Measurements from ENCODE around the gene GLUD1.
"Not testable (repeated sequence)": the region's sequence is repeated elsewhere in the genome, so short reads cannot be mapped to it uniquely, and the experiment has no call there.

Gene GLUD1

GRCh38 chr10:87094373-87095235 lies at the start of gene GLUD1, which contains the start of gene SHLD2:
Gene GLUD1, minus strand, starts transcription at chr10:87094843. Its CDS starts 74 bp downstream, at chr10:87094769.
Gene SHLD2, plus strand, starts transcription at chr10:87095206. Its CDS starts 56,149 bp downstream, at chr10:87151355.
- peak; percentile 93 for DNase-seq (ENCODE audit: low spot score)

DNA sequence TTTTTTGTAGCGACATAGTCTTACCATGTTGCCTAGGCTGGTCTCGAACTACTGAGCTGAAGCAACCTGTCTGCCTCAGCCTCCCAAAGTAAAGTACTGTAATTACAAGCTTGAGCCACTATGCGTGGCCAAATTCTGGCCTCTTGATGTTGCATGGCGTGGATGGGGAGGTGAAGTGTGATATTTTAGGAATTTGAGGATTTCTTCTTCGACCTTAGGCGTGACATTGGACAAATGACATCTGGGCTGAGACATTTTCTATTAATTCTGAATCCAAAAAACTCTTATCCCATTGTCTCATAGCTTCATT lies 48.4 kb upstream of the GLUD1 start:
- not testable (repeated sequence) for DNase-seq (ENCODE audit: low spot score)

DNA sequence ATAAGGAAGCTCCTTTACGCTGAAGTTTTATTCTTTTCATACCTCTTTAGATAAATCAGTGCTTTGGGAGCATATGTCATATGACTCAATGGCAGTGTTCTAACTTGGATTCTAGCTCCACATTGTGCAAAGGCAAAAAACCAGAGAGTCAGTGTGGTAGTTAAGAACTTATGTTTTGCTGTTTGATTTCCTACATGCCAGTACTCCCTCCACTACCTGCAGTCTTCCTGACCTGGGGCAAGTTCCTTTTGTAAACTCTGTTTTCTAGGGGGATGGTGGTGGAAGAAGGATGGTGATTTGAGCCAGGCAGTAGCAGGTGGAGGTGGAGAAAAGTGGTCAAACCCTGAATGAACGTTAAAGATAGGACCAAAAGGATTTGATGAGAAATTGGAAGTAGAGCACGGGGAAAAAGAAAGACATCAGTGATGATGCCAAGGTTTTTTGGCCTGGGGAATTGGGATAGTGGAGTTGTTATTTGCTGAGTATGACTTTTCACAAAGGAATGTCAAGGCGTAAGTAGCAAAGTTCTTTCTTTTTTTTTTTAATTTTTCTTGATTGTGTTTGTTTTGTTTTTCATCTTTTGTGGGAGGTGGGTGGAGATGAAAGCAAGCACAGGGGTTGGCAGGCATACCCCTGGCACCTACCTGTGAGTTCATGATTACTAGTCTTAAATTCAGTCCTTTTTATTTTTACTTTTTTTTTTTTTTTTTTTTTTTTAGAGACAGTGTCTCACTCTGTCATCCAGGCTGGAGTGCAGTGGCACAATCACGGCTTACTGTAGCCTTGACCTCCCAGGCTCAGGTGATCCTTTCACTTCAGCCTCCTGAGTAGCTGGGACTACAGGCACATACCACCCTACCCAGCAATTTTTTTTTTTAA lies 47.8 kb upstream of the GLUD1 start:
- not testable (repeated sequence) for DNase-seq (ENCODE audit: low spot score)

- DNase-seq (ENCODE audit: low spot score): not testable (repeated sequence)
These were observed 42.8 kb upstream of the GLUD1 start for GRCh38 chr10:87137478-87137877.

GRCh38 chr10:87134440-87134839 lies 39.8 kb upstream of the GLUD1 start:
- not testable (repeated sequence) for DNase-seq (ENCODE audit: low spot score)

DNA sequence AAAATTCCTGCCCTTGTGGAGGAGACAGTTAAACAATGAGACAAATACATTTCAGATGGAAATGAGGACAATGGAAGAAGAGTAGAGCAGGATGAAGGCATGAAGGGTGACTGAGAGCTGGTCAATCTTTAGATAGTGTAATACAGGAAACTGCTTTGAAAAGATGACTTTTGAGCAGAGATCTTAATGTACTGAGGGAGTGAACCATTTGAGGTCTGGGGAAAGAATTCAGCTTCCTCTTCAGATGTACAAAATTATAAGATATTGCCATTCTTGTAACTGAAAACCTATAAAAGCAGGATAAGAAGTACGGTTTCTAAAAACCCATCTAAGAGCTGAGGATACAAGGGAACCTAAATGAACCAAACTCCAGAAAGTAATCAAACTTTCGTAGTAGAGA lies 39.3 kb upstream of the GLUD1 start:
- not testable (repeated sequence) for DNase-seq (ENCODE audit: low spot score)

GRCh38 chr10:87132176-87132575 lies 37.5 kb upstream of the GLUD1 start:
- DNase-seq (ENCODE audit: low spot score): not testable (repeated sequence)

DNA sequence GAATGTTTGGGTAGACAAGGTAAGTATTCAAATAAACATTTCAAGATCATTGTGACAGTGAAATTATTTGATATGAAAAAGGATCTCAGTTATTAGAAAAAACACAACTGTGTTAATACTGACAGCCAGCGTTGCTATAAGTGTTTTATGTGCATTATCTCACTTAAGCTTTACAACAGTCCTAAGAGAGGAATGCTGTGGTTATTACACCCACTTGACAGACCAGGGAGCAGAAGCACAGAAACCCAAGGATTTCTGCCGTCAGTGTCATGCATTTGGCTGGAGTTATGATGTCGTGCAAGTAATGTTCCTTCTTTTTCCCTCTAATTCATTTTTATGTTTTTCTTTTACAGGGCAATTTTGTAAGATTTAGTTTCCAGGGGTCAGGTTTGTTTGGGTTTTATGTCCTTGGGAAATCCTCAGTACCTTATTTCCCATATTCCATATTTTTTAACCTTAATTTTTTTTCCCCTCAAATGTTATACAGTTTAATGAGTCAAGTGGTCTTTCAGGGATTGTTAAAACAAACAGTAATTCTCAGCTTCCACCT lies 33.0 kb upstream of the GLUD1 start:
- DNase-seq (ENCODE audit: low spot score): not testable (repeated sequence)

- DNase-seq (ENCODE audit: low spot score): not testable (repeated sequence)
These were observed 32.4 kb upstream of the GLUD1 start for GRCh38 chr10:87127048-87127447.

DNA sequence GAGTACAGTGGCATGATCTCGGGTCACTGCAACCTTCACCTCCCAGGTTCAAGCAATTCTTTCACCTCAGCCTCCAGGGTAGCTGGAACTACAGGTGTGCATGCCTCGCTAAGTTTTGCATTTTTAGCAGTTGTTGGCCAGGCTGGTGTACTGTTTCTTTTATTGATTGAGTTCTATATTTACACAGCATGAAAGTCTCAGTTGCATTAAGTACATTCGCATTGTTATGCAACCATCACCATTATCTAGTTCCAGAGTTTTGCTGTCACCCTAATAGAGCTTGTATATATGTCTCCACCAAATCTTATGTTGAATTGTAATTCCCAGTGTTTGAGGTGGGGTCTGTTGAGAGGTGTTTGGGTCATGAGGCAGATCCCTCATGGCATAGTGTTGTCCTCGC lies 28.7 kb upstream of the GLUD1 start:
- DNase-seq (ENCODE audit: low spot score): not testable (repeated sequence)

- not testable (repeated sequence) for DNase-seq (ENCODE audit: low spot score)
These were observed 24.4 kb upstream of the GLUD1 start for GRCh38 chr10:87119029-87119428.

- not testable (repeated sequence) for DNase-seq (ENCODE audit: low spot score)
These were observed 23.5 kb upstream of the GLUD1 start for GRCh38 chr10:87118122-87118521.

GRCh38 chr10:87105446-87106124 lies 10.9 kb upstream of the GLUD1 start:
- no peak for DNase-seq (ENCODE audit: low spot score)

DNA sequence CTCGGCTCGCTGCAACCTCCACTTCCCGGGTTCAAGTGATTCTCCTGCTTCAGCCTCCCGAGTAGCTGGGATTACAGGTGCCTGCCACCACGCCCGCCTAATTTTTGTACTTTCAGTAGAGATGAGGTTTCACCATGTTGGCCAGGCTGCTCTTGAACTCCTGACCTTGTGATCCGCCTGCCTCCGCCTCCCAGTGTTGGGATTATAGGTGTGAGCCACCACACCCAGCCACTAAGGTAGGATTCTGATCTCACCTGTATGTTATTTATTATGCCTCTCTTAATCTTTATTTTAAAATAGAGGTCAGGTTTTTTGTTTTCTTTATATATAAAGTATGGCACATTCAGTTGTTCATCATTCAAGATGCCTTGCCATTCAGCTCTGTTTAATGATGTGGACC lies 10.1 kb upstream of the GLUD1 start:
- DNase-seq (ENCODE audit: low spot score): not testable (repeated sequence)

DNA sequence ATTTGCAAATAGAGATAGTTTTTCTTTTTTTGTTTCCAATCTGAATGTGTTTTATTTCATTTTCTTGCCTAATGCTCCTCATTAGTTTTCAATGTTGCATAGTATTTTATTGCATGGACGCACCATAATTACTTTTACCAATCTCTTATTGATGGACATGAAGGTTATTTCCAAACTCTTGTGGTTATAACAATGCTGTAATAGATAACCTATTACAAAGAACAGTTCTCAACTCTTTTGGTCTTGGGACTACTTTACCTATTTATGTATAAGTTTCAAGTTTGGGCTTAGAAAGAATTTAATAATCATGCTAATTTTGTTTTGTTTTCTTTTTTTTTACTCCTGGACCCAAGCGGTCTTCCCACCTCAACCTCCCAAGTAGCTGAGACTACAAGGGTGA lies 7.4 kb upstream of the GLUD1 start:
- DNase-seq (ENCODE audit: low spot score): no peak

- DNase-seq (ENCODE audit: low spot score): peak; percentile 78
These were observed 748 bp upstream of the GLUD1 start for GRCh38 chr10:87095236-87095945.

DNA sequence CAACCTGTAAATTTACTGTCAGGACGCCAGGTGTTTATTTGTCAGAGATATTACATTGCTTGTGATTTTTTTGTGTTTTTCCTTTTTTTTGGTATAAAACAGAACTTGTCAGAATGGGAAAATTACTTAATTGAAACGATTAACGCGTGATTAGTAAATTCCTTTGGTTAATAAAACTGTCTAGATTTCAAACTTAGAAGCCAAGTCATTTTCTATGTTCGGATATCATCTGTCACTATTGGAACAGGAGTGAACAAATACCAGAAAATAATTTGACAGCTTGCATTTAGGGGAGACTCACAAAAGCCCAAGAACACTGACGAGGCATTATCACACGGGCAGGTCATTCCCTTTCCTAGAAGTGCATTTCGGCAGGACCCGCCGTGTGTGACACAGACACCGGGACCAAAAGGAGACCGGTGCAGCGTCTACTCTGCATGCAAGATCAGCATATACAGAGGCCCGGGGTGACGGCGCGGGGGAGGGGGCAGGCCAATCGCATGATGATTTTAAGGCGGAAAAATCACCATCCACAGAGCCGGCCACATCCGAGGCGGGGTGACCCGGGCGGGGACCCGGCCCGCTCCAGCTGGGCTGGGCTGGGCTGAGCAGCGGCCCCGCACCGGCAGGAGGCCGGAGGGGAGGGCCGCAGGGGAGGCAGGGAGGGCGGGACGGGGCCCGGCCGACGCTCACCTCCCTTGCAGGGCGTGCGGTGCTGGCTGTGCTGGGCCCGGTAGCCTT lies 841 bp downstream of the GLUD1 start:
- no peak for DNase-seq (ENCODE audit: low spot score)

- peak; percentile 65 for DNase-seq (ENCODE audit: low spot score)
These were observed 1.6 kb downstream of the GLUD1 start for GRCh38 chr10:87092861-87093631.

GRCh38 chr10:87092376-87092860 lies 2.2 kb downstream of the GLUD1 start:
- no peak for DNase-seq (ENCODE audit: low spot score)

GRCh38 chr10:87090779-87091178 lies 3.9 kb downstream of the GLUD1 start:
- no peak for DNase-seq (ENCODE audit: low spot score)

All from LoVo (cell line).